Astrocyte of the hippocampus (primary cell): ENCODE data around the gene HOXB2.
A peak's percentile ranks its signal among the peaks of the same experiment; 100 is the strongest.
"Not testable (repeated sequence)": the region's sequence is repeated elsewhere in the genome, so short reads cannot be mapped to it uniquely, and the experiment has no call there.

ENCODE experiments used
- DNase-seq: peaks from one replicate; pipeline ENCODE4 v3.0.0; 2011; ENCODE audit warnings: low read depth, low spot score

HOXB2 gene

DNA sequence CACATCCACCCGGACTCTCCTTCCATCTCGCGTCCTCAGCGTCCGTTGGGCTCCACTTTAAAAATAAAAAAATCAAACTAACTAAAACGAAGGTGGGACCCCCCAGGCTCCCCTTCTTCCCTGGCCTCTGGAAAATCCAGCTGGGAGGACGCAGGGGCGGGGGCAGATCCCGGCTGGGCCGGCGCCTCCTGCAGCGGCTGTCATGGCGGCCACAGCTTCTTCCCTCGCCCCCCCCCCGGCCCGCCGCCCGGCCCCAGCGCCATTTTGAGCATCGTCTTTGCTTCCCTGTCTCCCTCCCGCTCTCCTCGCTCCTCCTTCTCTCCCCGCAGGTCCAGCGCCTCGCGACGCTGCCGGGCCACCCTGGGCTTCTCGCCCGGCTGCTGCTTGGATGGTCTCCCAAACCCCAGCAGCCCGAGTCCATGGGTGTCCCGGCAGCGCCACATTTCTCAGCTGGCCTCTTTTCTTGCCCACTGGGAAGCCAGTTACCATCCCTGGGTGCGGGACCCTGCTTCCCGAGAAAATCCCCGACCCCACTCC, 3.3 kb downstream of the HOXB2 start:
- DNase-seq: peak; percentile 87

DNA sequence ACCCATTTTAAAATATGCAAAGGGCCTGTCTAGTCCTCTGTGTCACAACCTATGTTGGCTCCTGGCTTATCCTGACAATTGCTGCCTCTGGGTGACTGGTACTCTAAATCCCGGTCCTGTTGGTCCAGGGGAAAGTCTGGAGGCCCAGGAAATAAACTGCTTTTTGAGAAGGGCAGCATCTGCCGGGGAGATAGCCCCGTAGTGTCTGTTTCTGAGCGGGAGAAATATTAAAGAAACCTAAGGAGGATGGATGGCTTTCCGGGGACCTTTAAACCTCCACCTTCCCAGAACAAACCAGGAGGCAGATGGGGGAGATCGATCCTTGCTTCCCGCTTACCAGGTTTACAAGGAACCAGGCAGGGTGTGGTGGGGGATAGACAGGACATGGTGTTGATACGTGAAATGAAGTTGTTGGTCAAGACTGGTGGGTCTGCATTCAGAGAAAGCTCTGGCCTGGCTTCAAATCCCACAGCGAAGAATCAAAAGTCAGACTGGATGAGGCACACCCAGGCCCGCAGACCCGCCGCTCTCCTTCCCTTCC, 3.8 kb downstream of the HOXB2 start:
- no peak for DNase-seq

DNA sequence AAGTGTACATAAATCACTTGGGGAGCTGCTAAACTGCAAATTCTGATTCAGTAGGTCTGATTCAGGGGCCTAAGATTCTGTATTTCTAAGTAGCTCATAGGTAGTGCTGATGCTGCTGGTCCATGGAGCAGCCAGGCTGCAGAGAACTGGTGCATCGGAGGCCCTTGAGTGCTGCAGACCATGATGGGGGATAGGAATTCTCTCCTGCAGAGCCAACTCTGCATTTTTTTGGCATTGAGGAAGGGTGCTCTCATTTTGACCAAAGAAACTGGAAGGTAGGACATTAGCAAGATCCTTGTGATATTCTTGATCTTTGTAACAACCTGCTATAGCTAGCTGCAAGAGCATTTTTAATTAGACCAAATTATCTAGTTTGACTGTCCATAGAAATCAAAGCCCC, 4.7 kb downstream of the HOXB2 start:
- peak; percentile 75 for DNase-seq

DNA sequence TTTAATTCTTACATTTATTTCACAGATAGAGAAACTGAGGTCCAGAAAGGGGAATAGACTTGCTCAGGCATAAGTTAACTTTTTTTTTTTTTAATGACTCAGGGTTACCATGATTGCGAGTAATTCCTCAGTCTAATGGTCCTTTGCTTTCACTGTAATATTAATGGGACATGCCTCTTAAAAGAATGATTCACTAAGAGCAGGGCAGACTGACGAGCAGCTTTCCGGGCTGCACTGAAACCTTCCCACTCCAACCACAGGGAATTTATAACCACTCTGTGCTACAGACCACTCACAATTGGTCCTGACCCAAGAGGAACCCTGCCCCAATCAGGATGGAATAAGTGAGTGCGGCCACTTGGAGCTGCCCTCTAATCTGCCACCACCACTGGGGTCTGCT, 5.7 kb downstream of the HOXB2 start:
- DNase-seq: peak; percentile 92

DNA sequence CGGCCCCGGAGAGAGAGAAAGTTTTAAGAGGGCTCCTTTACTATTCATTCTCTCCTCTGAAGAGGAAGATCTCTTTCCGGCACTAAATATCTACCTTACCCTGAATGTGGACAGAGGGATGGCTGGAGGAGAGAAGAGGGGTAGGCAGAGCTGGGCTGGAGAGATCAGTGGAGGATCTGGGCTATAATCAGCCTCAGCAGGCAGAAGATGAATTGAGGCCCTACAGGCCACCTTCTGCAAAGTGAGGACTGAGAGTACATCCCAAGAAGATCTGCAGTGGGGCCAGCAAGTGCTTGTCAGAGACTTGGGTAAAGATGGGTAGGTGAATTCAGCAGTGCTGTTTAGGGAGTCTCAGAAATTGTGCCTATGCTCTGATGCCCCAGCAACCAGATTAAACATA, 7.6 kb downstream of the HOXB2 start:
- DNase-seq: no peak

DNA sequence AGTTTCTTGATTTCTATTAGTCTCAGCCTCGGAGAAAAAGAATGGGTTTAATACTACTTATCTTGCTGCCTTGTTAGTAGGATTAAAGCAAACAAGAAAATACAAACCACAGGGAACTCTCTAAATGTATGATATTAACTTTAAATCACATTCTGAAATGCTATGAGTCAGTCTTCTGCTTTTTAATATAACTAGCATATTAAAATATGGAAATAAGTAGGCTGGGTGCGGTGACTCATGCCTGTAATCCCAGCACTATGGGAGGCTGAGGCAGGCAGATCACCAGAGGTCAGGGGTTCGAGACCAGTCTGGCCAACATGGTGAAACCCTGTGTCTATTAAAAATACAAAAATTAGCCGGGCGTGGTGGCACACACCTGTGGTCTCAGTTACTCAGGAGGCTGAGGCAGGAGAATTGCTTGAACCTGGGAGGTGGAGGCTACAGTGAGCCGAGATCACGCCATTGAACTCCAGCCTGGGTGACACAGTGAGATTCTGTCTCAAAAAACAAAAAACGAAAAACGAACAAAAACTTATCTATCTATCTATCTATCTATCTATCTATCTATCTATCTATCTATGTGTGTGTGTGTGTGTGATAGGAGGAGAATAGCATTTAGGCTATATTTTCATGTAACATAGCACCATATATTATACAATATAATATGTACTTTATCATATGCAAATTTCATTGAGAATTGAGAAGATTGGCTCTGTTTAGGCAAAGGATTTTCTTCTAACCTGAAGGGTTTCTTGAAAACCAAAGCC, 8.9 kb downstream of the HOXB2 start:
- DNase-seq: not testable (repeated sequence)

DNA sequence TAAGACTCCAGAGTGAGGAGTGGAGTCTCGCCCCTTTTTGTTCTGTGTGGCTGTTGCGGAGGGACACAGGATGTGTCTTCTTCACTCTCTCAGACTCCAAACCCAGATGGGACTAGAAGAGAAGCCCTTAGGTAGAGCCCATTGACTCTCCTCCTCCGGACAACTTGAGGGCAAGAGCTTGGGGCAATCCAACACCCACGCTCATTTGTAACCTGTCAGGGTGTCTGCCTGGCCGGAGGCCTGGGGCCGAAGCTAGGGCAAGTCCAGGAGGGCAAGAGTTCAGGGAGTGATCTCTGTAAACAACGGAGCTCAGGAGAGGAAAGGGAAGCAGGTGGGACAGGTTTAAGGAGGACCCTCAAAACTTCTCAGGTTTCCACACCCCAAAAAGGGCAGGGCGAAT, 12.6 kb downstream of the HOXB2 start:
- DNase-seq: no peak

DNA sequence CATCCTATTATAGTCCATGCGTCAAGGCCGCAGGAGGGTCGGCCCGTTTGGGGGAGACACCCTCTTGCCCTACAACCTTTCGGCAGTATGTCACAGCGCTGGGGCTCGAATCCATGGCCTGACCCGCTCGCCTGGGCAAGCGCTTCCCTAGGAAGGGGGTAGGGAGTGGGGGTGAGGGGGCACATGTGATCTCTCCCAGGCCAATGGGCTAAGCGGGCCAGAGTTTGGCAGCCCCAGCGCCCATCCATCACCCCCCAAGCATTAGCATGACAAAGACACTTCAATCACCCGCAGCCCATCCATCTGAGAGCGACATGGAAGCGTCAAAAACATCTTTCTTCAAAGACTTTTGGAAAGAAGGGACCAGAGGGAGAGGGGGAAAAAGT, 14.0 kb downstream of the HOXB2 start, which contains the start of gene HOXB1:
TSS of gene HOXB1 (minus strand) at position 125 of the 386 bp plus-strand sequence. CDS start at position 18, 107 bp downstream.
- no peak for DNase-seq

DNA sequence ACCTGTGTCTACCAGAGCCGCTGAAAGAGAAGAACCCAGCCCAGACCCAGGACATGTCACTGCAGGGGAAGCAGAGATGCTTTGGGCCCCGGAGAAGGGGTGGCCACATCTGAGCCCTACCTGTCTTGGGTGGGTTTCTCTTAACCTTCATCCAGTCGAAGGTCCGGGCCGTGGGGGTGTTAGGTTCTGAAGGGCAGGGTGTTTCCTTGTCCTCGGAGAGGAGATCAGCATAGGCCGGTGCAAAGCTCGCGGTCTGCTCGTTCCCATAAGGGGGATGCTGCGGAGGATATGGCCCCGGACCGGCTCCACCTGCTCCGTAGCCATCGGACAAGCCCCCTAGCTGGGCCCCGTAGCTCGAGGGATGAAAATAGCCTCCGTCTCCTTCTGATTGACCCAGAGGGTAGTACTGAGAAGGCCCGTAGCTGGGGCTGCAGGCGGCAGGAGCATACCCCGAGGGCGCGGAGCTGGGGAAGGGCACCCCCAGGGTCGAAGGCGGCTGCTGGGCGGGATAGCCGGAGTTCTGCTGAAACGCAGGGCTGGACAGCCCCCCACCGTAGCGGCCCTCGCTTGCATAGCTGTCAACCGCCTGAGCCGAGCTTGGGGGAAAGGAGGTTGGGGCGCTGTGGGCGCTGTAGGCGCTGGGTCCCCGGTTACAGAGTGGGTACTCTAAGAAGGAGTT, 14.6 kb downstream of the HOXB2 start:
- no peak for DNase-seq

DNA sequence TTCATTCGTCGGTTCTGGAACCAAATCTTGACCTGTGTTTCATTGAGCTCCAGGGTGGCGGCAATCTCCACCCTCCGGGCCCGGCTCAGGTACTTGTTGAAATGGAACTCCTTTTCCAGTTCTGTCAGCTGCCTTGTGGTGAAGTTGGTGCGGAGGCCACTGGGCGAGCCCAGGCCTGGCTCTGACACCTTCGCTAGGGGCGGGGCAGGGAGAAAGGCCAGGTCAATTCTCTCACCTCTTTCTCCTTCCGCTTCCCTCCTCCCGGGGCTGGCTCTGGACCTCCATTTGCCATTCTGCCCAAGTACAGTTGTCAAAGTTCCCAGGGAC, 15.3 kb downstream of the HOXB2 start:
- no peak for DNase-seq

DNA sequence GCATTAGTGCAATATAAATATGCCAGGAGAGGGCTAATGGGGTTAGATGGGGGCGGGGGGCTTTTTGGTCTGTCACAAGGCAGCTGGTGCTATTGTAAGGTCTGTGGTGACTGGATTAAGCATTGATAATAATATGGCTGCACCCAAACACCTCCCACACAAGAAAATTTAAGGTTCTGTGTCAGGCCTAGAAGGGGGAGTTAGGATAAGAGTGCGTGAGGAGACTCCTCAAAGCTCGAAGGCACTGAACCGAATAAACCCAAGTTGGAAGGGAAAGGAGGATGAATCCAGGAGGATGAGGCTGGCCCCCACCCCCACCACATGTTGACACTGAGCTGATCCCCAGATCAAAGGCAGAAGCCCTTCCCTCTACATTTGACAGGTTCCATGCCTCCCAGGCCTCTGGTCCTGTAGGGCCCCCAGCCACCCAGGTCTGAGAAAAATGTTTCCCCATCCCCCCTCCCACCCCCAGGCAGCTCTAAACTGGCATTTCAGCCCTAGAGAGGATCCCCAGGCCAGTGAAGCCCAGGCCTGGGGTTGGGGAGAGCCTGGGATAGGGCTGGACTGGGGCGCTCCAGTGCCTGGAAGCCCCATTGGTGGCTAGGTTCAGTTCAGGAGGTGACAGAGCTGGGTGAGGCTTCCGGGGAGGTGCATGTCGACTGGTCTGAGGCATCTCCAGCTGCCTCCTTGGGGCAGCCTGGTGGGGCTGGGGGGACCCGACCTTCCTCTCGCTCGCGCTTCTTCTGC, 15.8 kb downstream of the HOXB2 start:
- DNase-seq: no peak

DNA sequence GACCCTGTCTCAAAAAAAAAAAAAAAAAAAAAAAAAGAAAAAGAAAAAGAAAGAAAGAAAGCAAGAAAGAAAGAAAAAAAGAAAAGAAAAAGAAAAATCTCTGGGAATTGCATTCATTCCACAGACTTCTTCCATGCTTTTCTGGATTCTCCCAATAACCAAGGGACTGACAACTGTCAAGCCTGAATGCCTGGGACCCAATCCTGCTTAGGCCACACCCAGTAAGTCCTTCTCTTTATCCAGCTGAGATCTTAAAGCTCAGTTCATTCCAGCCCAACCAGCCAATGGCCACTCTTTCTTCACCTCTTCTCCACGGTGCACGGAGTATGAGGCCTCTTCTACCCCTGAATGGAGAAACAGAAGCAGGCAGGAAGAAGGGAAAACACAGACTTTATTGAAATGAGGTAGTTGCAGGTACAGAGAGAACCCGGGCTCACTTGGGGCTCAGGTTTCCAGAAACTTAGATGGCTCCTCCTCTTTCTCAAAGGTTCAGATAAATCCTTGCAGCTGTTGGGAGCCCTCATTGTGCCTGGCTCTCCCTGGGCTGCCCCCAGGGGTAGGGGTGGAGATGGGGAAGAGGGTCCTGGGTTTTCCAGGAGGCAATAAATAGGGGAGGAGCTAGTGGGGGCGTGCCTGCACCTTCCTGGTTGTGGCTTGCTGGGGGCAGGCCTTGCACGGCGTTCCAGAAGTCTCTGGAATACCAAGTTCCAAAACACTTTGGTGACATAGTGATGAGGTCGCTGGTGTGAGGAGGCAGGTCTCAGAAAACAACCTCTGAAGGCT, 16.6 kb downstream of the HOXB2 start:
- DNase-seq: no peak

DNA sequence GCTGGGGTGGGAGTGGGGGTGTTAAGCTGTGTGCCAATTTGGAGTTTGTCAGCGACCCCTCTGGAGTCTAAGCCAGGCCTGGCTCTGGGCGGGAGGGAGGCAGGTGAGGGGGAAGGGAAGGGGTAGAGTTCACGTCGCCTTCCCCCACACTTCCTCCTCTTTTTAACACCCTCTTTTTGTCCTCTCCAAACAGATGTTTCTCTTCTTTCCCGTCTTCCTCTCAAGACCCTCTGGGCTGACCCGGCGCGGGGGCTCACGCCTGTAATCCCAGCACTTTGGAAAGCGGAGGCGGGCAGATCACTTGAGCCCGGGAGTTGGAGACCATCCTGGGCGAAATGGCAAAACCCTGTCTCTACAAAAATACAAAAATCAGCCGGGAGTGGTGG, 17.4 kb downstream of the HOXB2 start:
- no peak for DNase-seq

DNA sequence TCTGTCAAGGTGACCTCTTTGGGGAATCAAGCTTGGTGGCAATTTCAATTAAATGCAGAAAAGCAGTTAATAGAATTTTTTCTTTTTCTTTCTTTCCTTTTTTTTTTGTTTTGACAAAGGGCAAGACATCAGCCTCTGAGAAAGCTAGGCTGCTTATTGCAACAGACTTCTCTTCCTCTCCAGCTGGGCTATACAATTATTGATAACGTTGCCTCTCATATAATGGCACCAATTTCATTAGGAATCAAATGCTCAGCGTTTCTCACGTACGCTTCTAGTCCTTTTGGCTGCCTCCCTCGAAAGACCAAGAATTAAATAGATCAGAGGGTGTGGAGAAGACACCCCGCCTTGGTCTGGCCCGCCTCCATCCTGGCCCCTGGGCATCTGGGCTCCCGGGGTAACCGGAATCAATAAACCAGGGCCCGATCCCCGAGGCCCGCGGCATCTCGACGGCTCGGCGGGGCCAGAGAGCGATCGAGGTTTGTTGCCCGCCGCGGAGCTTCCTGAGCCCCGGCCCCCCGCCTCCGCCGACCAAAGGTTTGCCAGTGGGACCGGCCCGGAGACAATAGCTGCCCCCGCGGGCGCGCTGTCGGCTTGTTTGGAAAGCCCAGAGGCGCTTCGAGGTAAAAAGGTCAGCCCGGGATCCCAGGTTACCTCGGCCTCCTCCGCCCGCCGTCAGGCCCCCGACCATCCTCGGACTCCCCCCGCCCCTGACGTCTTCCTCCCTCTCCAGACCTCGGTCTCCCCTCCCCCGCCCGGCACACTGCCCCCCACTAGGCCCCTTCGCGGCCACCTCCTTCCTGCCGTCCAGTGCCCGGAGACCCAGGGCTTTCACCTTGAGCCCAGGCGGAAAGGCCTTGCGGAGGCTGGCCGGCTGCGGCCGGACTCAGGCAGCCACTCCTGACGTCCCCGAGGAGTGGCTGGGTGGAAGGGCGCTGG, 18.0 kb downstream of the HOXB2 start:
- DNase-seq: no peak

DNA sequence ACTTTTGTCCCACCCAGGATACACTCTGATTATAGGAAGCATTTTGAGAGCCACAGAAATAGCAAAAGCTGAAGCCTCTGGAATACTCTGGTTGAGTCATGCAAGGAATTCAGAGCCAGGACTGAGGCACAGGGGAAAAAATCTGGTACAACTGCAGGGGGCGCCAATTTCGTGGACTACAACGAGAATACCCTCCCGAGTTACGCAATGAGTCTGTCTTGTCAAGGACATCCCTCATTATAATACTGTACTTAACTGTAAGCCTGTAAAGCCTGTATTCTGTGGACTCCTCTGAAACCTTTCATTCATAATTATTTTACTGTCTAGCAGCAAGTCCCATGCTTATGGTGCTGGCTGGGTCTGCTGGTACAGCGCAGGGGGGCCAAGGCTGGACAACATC, 21.9 kb downstream of the HOXB2 start:
- DNase-seq: no peak

DNA sequence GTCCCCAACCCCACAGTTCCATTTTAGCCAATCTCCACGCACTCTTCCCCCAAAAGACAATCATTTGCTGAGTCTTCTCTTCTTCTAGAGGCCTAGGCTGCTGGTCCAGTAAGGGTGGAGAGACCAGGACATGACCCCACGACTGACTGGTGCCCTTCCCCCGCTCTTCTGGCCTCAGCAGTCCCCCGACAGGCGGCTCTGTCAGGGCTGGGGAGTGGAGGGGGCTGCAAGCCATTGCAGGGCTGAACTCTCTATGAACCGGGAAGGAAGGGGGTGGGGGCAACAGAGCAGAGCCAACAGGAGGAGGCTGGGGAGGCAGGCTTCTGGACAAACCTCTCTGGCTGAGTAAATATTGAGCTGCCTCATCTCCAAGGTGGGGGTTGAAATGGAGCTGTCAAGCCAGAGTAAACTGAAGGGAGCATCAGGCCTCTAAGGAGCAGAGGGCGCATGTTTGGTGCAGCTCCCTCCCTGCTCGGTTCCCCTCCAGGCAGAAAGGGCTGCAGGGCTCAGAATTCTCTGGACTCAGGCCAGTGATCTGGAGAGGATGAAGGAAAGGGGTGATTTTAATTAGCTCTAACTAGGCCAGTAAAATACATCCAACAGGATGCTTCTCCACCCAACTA, 22.8 kb downstream of the HOXB2 start:
- peak; percentile 69 for DNase-seq

DNA sequence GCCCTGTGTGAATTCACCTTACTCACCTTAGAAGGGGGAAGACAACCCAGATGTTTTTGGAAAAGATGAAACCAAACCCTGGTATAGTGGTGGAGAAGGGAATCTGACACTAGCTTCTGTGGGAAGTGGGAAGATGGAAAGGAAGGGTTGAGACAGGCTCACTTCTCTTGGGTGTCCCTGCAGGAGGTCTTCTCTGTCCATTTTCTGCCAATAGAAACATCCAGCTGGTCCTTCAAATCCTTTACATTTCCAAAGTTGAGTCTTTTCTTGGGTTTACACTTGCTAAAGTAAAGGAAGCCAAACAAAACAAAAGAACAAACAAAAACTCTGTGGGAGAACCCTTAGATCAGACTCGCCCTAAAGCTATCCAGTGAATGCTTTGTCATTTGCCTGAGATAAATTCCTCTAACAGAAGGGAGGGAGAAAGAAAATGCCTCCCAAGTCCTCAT, 24.3 kb downstream of the HOXB2 start:
- peak; percentile 58 for DNase-seq

DNA sequence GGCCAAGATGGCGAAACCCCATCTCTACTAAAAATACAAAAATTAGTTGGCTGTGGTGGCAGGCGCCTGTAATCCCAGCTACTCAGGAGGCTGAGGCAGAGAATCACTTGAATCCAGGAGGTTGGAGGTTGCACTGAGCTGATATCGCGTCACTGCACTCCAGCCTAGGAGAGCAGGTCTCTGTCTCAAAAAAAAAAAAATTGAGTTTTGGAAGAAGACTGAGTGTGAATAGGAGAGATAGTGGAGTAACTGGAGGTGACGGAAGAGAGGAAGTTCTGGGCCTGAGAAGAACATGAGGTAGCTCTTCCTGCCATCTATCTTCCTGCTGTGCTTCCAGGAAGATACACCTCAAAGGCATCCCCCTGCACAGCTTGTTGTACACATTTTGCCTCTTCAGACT, 25.5 kb downstream of the HOXB2 start:
- DNase-seq: no peak

DNA sequence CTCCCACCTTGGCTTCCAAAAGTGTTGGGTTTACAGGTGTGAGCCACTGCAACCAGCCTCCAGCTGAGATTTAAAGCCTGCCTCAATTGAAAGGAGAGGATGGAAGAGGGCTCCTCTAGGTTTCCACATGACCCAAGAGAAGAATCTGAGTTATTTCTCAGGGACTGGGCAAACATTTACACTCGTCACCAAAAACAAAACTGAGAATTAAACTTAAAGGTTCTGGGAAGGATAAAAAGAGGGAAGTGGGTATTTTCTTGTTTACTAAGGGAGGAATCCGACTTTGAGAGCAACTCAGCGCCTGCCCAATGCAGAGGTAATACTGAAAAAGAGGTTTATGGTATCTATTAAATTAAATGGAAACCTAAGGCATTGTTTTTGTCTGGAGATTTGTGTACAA, 27.4 kb downstream of the HOXB2 start:
- DNase-seq: no peak
